ENCODE measurements around the gene GFI1B. TPM values are rescaled to one million over a fixed set of nuclear protein-coding genes. Genes with fewer than 3 reads are reported as not detected.
"Not testable (repeated sequence)": the region's sequence is repeated elsewhere in the genome, so short reads cannot be mapped to it uniquely, and the experiment has no call there.

GFI1B gene
- total and polyA plus RNA-seq, 10 of the 15 experiments (the other 5 are each of a cell fraction or from before 2014, with no cell fraction given) = 0.04 to 0.11 (median 0.05) TPM; not detected in 7

DNA sequence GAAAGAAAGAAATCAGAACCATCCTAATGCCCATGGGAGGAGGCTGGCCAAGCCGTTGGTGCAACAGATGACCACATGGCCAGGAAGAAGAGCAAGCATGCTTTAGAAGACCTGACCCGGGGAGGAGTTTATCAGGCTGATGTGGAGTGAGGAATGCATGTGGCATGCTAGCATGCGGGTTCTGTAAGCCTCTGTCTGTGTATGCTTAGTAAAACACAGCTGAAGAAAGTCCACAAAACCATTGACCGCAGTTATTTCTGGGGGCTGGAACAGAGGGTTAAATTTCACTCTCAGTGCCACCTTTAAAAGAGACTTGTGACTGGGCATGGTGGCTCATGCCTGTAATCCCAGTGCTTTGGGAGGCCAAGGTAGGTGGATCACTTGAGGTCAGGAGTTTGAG lies 19.1 kb downstream of the GFI1B start (continued):
- TF ChIP-seq, protein P1, sequence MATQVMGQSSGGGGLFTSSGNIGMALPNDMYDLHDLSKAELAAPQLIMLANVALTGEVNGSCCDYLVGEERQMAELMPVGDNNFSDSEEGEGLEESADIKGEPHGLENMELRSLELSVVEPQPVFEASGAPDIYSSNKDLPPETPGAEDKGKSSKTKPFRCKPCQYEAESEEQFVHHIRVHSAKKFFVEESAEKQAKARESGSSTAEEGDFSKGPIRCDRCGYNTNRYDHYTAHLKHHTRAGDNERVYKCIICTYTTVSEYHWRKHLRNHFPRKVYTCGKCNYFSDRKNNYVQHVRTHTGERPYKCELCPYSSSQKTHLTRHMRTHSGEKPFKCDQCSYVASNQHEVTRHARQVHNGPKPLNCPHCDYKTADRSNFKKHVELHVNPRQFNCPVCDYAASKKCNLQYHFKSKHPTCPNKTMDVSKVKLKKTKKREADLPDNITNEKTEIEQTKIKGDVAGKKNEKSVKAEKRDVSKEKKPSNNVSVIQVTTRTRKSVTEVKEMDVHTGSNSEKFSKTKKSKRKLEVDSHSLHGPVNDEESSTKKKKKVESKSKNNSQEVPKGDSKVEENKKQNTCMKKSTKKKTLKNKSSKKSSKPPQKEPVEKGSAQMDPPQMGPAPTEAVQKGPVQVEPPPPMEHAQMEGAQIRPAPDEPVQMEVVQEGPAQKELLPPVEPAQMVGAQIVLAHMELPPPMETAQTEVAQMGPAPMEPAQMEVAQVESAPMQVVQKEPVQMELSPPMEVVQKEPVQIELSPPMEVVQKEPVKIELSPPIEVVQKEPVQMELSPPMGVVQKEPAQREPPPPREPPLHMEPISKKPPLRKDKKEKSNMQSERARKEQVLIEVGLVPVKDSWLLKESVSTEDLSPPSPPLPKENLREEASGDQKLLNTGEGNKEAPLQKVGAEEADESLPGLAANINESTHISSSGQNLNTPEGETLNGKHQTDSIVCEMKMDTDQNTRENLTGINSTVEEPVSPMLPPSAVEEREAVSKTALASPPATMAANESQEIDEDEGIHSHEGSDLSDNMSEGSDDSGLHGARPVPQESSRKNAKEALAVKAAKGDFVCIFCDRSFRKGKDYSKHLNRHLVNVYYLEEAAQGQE (IDR thresholded peaks at IDR 0.05; ENCODE audit: low read depth, low read length) = no peak
- TF ChIP-seq, protein P2, sequence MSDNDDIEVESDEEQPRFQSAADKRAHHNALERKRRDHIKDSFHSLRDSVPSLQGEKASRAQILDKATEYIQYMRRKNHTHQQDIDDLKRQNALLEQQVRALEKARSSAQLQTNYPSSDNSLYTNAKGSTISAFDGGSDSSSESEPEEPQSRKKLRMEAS (IDR thresholded peaks at IDR 0.05; ENCODE audit: low read depth, low read length) = no peak
- TF ChIP-seq HDAC2 (IDR thresholded peaks at IDR 0.05) (no peak), EED (IDR thresholded peaks at IDR 0.05; ENCODE audit: low read depth) (no peak), ZZZ3 (IDR thresholded peaks at IDR 0.05; ENCODE audit: control insufficient read depth, insufficient read length, low read depth) (no peak)

DNA sequence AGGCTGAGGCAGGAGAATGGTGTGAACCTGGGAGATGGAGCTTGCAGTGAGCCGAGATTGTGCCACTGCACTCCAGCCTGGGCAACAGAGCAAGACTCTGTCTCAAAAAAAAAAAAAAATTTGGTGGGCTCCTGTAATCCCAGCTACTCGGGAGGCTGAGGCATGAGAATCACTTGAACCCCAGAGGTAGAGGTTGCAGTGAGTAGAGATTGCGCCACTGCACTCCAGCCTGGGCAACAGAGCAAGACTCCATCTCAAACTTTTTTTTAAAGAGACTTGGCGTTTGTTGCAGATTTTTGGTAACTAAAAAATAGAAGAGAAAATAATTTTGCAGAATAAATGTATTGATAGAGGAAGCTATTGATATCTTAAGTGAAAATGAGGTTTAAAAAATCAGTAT lies 19.7 kb downstream of the GFI1B start:
- POLR2A ChIA-PET; H3K27ac ChIP-seq (ENCODE audit: control insufficient read depth, insufficient read depth); H3K4me1 ChIP-seq (ENCODE audit: control insufficient read depth, insufficient read depth, low read length); H3K79me2 ChIP-seq (ENCODE audit: control insufficient read depth, insufficient read depth, low read length); H4K20me1 ChIP-seq (ENCODE audit: control insufficient read depth, insufficient read depth); ATAC-seq; intact Hi-C loops (cut with micrococcal nuclease; ENCODE audit: unreplicated experiment); H3K4me3 ChIP-seq; H3K27me3 ChIP-seq (replicated peaks in 1 of 2; ENCODE audit: control insufficient read depth in 2 of 2, insufficient read depth in 2 of 2, low read length in 1 of 2); CTCF ChIA-PET; FAIRE-seq; H3K9me3 ChIP-seq (replicated peaks; ENCODE audit: control insufficient read depth, insufficient read depth, low read length); H3K36me3 ChIP-seq (ENCODE audit: control insufficient read depth in 2 of 2, insufficient read depth in 2 of 2, low read length in 1 of 2); in situ Hi-C loops (cut with MboI); BruUV-seq (replicated peaks); H3K4me2 ChIP-seq (ENCODE audit: control insufficient read depth, insufficient read depth); DNase-seq (ENCODE audit: low read depth, low spot score); RAD21 ChIA-PET (ENCODE audit: unreplicated experiment); H3K9ac ChIP-seq (ENCODE audit: control insufficient read depth, insufficient read depth, low read length); H2AFZ ChIP-seq (ENCODE audit: control insufficient read depth, low read depth, low read length): not testable (repeated sequence)
- SMC1A ChIA-PET (ENCODE audit: uncharacterized antibody, unreplicated experiment) = interaction anchor here (0.6 kb wide), 1 partner anchor 14 kb away, joined by 3 read pairs; no protein-coding TSS in a partner anchor
- 4% methylated on average over 3 of the region's 4 CpGs for WGBS (ENCODE audit: insufficient coverage, insufficient replicate concordance, low lambda C conversion rate, missing lambda C conversion rate)

All from GM12878 (cell line).